GM12891 (cell line): ENCODE results near the gene SLC26A9.

Experiments
- DNase-seq: peaks from one replicate; pipeline ENCODE4 v3.0.0; 2011; ENCODE audit warnings: low spot score; ENCODE audit not compliant: insufficient read length
- FAIRE-seq: peaks from 2 replicates; lab custom pipeline; 2011; peaks lifted over from hg19 to GRCh38; lab: Jason Lieb, UNC
- PAX5 ChIP-seq: IDR thresholded peaks from 2 replicates; pipeline ENCODE4 v1.6.1; 2011; ENCODE audit warnings: low read length, moderate library complexity, mild to moderate bottlenecking; ENCODE audit not compliant: insufficient read depth, severe bottlenecking
- POLR2A ChIP-seq: IDR thresholded peaks from 2 replicates; pipeline ENCODE4 v1.6.1; 2011; ENCODE audit warnings: low read depth, low read length, control low read depth
- POLR2AphosphoS5 ChIP-seq: IDR thresholded peaks from 2 replicates; pipeline ENCODE4 v1.6.1; 2011; ENCODE audit warnings: low read depth, low read length, control low read depth
- POU2F2 ChIP-seq: IDR thresholded peaks from 2 replicates; pipeline ENCODE4 v1.6.1; 2011; ENCODE audit warnings: low read depth, mild to moderate bottlenecking, control low read depth, low read length, moderate library complexity
- SPI1 ChIP-seq: IDR thresholded peaks from 2 replicates; pipeline ENCODE4 v1.6.1; 2011; ENCODE audit warnings: low read depth, low read length, control low read depth
- TAF1 ChIP-seq: IDR thresholded peaks from 2 replicates; pipeline ENCODE4 v1.6.1; 2011; ENCODE audit warnings: low read depth, low read length, control low read depth

The SLC26A9 gene

GRCh38 chr1:205920861-205921569 is 22.2 kb downstream of the SLC26A9 start:
- DNase-seq (no peak), FAIRE-seq (no peak)
- TF ChIP-seq POLR2A: no peak

- no peak for TF ChIP-seq POU2F2
- TF ChIP-seq POLR2A: no peak
- TF ChIP-seq POLR2AphosphoS5: no peak
- no peak for TF ChIP-seq TAF1
- TF ChIP-seq SPI1: no peak
- no peak for TF ChIP-seq PAX5
- no peak for FAIRE-seq
- no peak for DNase-seq
Measured at GRCh38 chr1:205920159-205920558, 23.1 kb downstream of the SLC26A9 start.

- FAIRE-seq (peak; percentile 93), DNase-seq (peak; percentile 60)
- no peak for TF ChIP-seq TAF1
- TF ChIP-seq PAX5: no peak
- no peak for TF ChIP-seq POLR2AphosphoS5
- TF ChIP-seq POLR2A: no peak
- no peak for TF ChIP-seq SPI1
- no peak for TF ChIP-seq POU2F2
Measured at GRCh38 chr1:205918955-205919746, 24.1 kb downstream of the SLC26A9 start.

- FAIRE-seq (no peak), DNase-seq (no peak)
- no peak for TF ChIP-seq SPI1
- no peak for TF ChIP-seq POLR2A
- no peak for TF ChIP-seq PAX5
- no peak for TF ChIP-seq POU2F2
- TF ChIP-seq POLR2AphosphoS5: no peak
- no peak for TF ChIP-seq TAF1
Measured at GRCh38 chr1:205917466-205918238, 25.6 kb downstream of the SLC26A9 start.

- FAIRE-seq (no peak), DNase-seq (no peak)
- TF ChIP-seq TAF1: no peak
- no peak for TF ChIP-seq PAX5
- TF ChIP-seq POLR2AphosphoS5: no peak
- TF ChIP-seq POLR2A: no peak
- no peak for TF ChIP-seq POU2F2
Measured at GRCh38 chr1:205916541-205916940, 26.7 kb downstream of the SLC26A9 start.

DNA sequence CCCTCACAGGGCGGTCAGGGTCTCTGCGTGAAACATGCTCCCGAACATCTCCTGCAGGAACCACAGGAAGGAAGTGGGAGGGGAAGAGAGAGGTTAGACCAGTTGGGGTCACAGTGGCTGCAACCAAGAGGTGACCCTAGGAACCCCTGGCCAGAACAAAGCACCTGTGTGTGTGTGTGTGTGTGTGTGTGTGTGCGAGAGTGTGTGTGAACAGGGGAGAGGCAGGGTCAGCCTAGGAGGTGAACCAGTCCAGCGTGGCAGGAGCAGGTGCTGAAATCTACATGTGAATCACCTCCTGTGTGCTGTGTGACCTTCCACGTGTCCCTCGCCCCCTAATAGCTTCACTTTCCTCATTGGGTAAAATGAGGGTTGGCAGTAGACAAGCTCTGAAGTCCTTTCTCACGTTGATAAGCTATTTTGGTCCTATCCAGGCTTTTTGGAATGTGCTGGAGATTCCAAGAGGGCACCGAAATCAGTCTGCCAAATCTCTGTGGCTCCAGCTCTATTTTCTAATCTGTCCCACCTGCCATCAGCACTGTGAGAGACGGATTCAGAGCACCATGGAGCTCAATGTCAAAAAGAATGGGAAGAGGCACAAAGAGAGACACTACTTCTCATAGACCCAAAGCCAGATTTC is 27.8 kb downstream of the SLC26A9 start:
- FAIRE-seq (no peak), DNase-seq (no peak)
- TF ChIP-seq TAF1: no peak
- no peak for TF ChIP-seq SPI1
- no peak for TF ChIP-seq POLR2AphosphoS5
- no peak for TF ChIP-seq PAX5
- TF ChIP-seq POLR2A: no peak
- TF ChIP-seq POU2F2: no peak

DNA sequence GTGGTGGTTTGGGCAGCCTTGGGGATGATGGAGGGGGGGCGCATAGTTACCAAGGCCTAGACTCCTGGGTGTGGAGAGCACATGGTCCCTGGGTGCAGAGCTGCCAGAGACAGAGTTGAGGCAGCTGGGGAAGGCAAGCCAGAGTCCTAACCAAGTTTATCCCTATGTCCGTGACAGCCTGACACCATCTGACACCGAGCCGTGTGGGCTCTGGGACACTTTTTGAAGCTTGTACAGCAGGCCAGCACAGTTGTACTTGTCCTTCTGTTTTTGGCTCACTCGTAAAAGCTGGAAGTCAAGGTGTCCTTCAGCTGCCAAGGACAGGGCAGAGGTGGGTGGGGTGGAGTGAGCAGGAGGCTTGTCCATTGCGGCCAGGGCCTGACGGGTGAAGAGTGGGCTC is 28.5 kb downstream of the SLC26A9 start:
- DNase-seq (no peak), FAIRE-seq (no peak)
- no peak for TF ChIP-seq PAX5
- TF ChIP-seq POLR2AphosphoS5: no peak
- no peak for TF ChIP-seq SPI1
- no peak for TF ChIP-seq POLR2A
- no peak for TF ChIP-seq TAF1
- TF ChIP-seq POU2F2: no peak

DNA sequence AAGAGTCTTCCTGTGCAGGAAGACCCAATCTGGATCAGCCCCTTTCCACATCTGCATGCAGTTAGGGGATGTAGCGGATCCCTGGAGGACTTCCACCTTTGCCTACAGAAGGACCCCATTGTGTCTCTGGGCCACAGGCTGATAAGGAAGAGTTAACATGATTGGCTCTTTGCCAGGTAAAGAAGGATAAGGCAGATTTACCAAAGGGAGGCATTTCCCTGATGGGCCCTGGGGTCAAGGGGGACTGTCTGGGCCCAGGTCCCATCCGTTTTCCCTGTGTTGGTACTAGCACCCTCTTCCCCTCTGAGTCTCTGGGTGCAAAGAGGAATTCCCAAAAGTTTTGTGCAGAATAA is 29.1 kb downstream of the SLC26A9 start:
- FAIRE-seq (no peak), DNase-seq (no peak)
- no peak for TF ChIP-seq POLR2A
- no peak for TF ChIP-seq SPI1

GRCh38 chr1:205913451-205914154 is 29.7 kb downstream of the SLC26A9 start:
- no peak for DNase-seq
- no peak for FAIRE-seq
- TF ChIP-seq POLR2AphosphoS5 (no peak), POLR2A (no peak), PAX5 (no peak), POU2F2 (no peak), TAF1 (no peak), SPI1 (no peak)
